Measurements from ENCODE around the gene RS1.

RS1 gene

GRCh38 chrX:18681996-18682395 is 10.1 kb upstream of the RS1 start:
- H3K9me3 Mint-ChIP-seq = peaks cover 0 to 2% of the 10 kb centered on the region in 2 donors
- DNase-seq (no peak), ATAC-seq (replicated peaks) (no peak)
- peaks cover 2 to 4% of the 10 kb centered on the region in 2 donors for H3K36me3 Mint-ChIP-seq
- H3K27ac Mint-ChIP-seq = no peak overlapping the region
- peaks cover 0 to 10% of the 10 kb centered on the region in 2 donors for H3K27me3 Mint-ChIP-seq
- H3K4me3 Mint-ChIP-seq = no peak overlapping the region
- H3K4me1 Mint-ChIP-seq = peaks cover 4 to 19% of the 10 kb centered on the region in 2 donors

GRCh38 chrX:18677161-18677869 is 5.4 kb upstream of the RS1 start:
- H3K9me3 Mint-ChIP-seq = no peaks in the 10 kb centered on the region
- peaks cover 0 to 4% of the 10 kb centered on the region in 2 donors for H3K27me3 Mint-ChIP-seq

GRCh38 chrX:18676470-18676869 is 4.6 kb upstream of the RS1 start:
- Mint-ChIP-seq H3K4me3 (no peak overlapping the region), H3K4me1 (peaks cover 7 to 25% of the 10 kb centered on the region in 2 donors), H3K9me3 (no peaks in the 10 kb centered on the region), H3K36me3 (peaks cover 3 to 7% of the 10 kb centered on the region in 2 donors), H3K27ac (no peak overlapping the region), H3K27me3 (peaks cover 0 to 4% of the 10 kb centered on the region in 2 donors)
- no peak for DNase-seq
- no peak for ATAC-seq (replicated peaks)

More at GRCh38 chrX:18677161-18677869, 5.4 kb upstream of the RS1 start:
- peaks cover 3 to 7% of the 10 kb centered on the region in 2 donors for H3K36me3 Mint-ChIP-seq
- H3K4me3 Mint-ChIP-seq = no peak overlapping the region
- peaks cover 7 to 25% of the 10 kb centered on the region in 2 donors for H3K4me1 Mint-ChIP-seq
- DNase-seq (no peak), ATAC-seq (replicated peaks) (no peak)
- H3K27ac Mint-ChIP-seq = no peak overlapping the region

GRCh38 chrX:18676050-18676449 is 4.1 kb upstream of the RS1 start:
- peaks cover 7 to 25% of the 10 kb centered on the region in 2 donors for H3K4me1 Mint-ChIP-seq
- no peak overlapping the region for H3K27ac Mint-ChIP-seq
- DNase-seq (no peak), ATAC-seq (replicated peaks) (no peak)
- peak overlapping the region in 1 of 2 donors; percentile 30 for H3K4me3 Mint-ChIP-seq
- no peaks in the 10 kb centered on the region for H3K9me3 Mint-ChIP-seq
- H3K27me3 Mint-ChIP-seq = peaks cover 0 to 4% of the 10 kb centered on the region in 2 donors
- peaks cover 3 to 7% of the 10 kb centered on the region in 2 donors for H3K36me3 Mint-ChIP-seq

- ATAC-seq (replicated peaks) (peak; percentile 82), DNase-seq (peak; percentile 77)
- H3K27me3 Mint-ChIP-seq = peaks cover 0 to 4% of the 10 kb centered on the region in 2 donors
Measured at GRCh38 chrX:18674788-18675735, 3.2 kb upstream of the RS1 start.

GRCh38 chrX:18674417-18674787 is 2.5 kb upstream of the RS1 start:
- H3K27ac Mint-ChIP-seq = peak overlapping the region; percentile 97
- H3K4me3 Mint-ChIP-seq = peak overlapping the region; percentile 83 to 90
- H3K9me3 Mint-ChIP-seq = no peaks in the 10 kb centered on the region
- peaks cover 3 to 7% of the 10 kb centered on the region in 2 donors for H3K36me3 Mint-ChIP-seq
- DNase-seq (peak; percentile 5), ATAC-seq (replicated peaks) (peak; percentile 45 to 51)
- peaks cover 0 to 4% of the 10 kb centered on the region in 2 donors for H3K27me3 Mint-ChIP-seq
- H3K4me1 Mint-ChIP-seq = peaks cover 7 to 25% of the 10 kb centered on the region in 2 donors

More at GRCh38 chrX:18674788-18675735, 3.2 kb upstream of the RS1 start:
- no peaks in the 10 kb centered on the region for H3K9me3 Mint-ChIP-seq
- peaks cover 3 to 7% of the 10 kb centered on the region in 2 donors for H3K36me3 Mint-ChIP-seq
- peak overlapping the region; percentile 83 to 90 for H3K4me3 Mint-ChIP-seq
- peak overlapping the region; percentile 97 for H3K27ac Mint-ChIP-seq
- peaks cover 7 to 25% of the 10 kb centered on the region in 2 donors for H3K4me1 Mint-ChIP-seq

- peaks cover 0 to 2% of the 10 kb centered on the region in 2 donors for H3K36me3 Mint-ChIP-seq
- no peak overlapping the region for H3K27ac Mint-ChIP-seq
- peaks cover 2 to 3% of the 10 kb centered on the region in 2 donors for H3K9me3 Mint-ChIP-seq
- no peak for DNase-seq
- ATAC-seq (replicated peaks) = no peak
- H3K27me3 Mint-ChIP-seq = peaks cover 7 to 8% of the 10 kb centered on the region in 2 donors
- H3K4me3 Mint-ChIP-seq = peak overlapping the region; percentile 30 to 61
- H3K4me1 Mint-ChIP-seq = peaks cover 3 to 8% of the 10 kb centered on the region in 2 donors
Measured at GRCh38 chrX:18668071-18668835, 3.7 kb downstream of the RS1 start.

GRCh38 chrX:18666614-18667013 is 5.3 kb downstream of the RS1 start:
- no peak overlapping the region for H3K27ac Mint-ChIP-seq
- ATAC-seq (replicated peaks) = no peak
- peaks cover 0 to 2% of the 10 kb centered on the region in 2 donors for H3K36me3 Mint-ChIP-seq
- peaks cover 7 to 8% of the 10 kb centered on the region in 2 donors for H3K27me3 Mint-ChIP-seq
- H3K4me3 Mint-ChIP-seq = no peak overlapping the region
- DNase-seq = no peak
- H3K9me3 Mint-ChIP-seq = peaks cover 2 to 3% of the 10 kb centered on the region in 2 donors
- H3K4me1 Mint-ChIP-seq = peaks cover 3 to 8% of the 10 kb centered on the region in 2 donors

- Mint-ChIP-seq H3K4me3 (no peak overlapping the region), H3K4me1 (peaks cover 3 to 8% of the 10 kb centered on the region in 2 donors), H3K36me3 (peaks cover 0 to 2% of the 10 kb centered on the region in 2 donors), H3K27me3 (peaks cover 7 to 8% of the 10 kb centered on the region in 2 donors), H3K27ac (no peak overlapping the region), H3K9me3 (peaks cover 2 to 3% of the 10 kb centered on the region in 2 donors)
- ATAC-seq (replicated peaks) (no peak), DNase-seq (no peak)
Measured at GRCh38 chrX:18664947-18665346, 7.0 kb downstream of the RS1 start.

- ATAC-seq (replicated peaks) = no peak
- H3K4me3 Mint-ChIP-seq = no peak overlapping the region
- H3K36me3 Mint-ChIP-seq = peaks cover 0 to 2% of the 10 kb centered on the region in 2 donors
- no peak overlapping the region for H3K27ac Mint-ChIP-seq
- H3K9me3 Mint-ChIP-seq = peaks cover 2 to 3% of the 10 kb centered on the region in 2 donors
- H3K27me3 Mint-ChIP-seq = peaks cover under 1 to 4% of the 10 kb centered on the region in 2 donors
- H3K4me1 Mint-ChIP-seq = no peaks in the 10 kb centered on the region
- no peak for DNase-seq
Measured at GRCh38 chrX:18661273-18661672, 10.6 kb downstream of the RS1 start.

- Mint-ChIP-seq H3K27me3 (no peaks in the 10 kb centered on the region), H3K4me1 (no peaks in the 10 kb centered on the region), H3K27ac (no peak overlapping the region), H3K36me3 (no peaks in the 10 kb centered on the region), H3K4me3 (no peak overlapping the region), H3K9me3 (no peaks in the 10 kb centered on the region)
- ATAC-seq (replicated peaks) = no peak
- DNase-seq = no peak
Measured at GRCh38 chrX:18654875-18655836, 16.8 kb downstream of the RS1 start.

GRCh38 chrX:18652636-18653035 is 19.3 kb downstream of the RS1 start:
- H3K4me3 Mint-ChIP-seq = no peak overlapping the region
- no peak overlapping the region for H3K27ac Mint-ChIP-seq
- H3K36me3 Mint-ChIP-seq = no peaks in the 10 kb centered on the region
- ATAC-seq (replicated peaks) = no peak
- H3K27me3 Mint-ChIP-seq = no peaks in the 10 kb centered on the region
- H3K9me3 Mint-ChIP-seq = no peaks in the 10 kb centered on the region
- no peaks in the 10 kb centered on the region for H3K4me1 Mint-ChIP-seq
- DNase-seq = no peak

GRCh38 chrX:18650662-18651061 is 21.2 kb downstream of the RS1 start:
- Mint-ChIP-seq H3K4me3 (no peak overlapping the region), H3K36me3 (no peaks in the 10 kb centered on the region), H3K27me3 (peaks cover 0 to 4% of the 10 kb centered on the region in 2 donors), H3K27ac (no peak overlapping the region), H3K9me3 (no peaks in the 10 kb centered on the region), H3K4me1 (no peaks in the 10 kb centered on the region)
- ATAC-seq (replicated peaks) = no peak
- no peak for DNase-seq

Data from stimulated activated naive B cell treated with anti-CD40 and anti-IgM and Interleukin-4, amounts not matched to agents 10 μg/mL and 1 μg/mL and 100 μg/mL, for 72 hours (primary cell).